GM23338 (cell line): Measurements from ENCODE around the gene PPP6R3. TPM values are rescaled to one million over a fixed set of nuclear protein-coding genes. Genes with fewer than 3 reads are reported as not detected.

Source experiments
- ATAC-seq: fragments of 200-7000 bp; cut with Tn5 transposase; 3 replicates; pipeline ENCODE4 v1.9.1; 2020
- DNase-seq: peaks from one replicate; pipeline ENCODE4 v3.0.0-alpha.2; 2015; ENCODE audit warnings: low spot score
- H2AFZ ChIP-seq: fragments of 200-600 bp; sonication (generic); 2 replicates; pipeline ENCODE4 v1.8.0; 2016; ENCODE audit warnings: antibody characterized with exemption, mild to moderate bottlenecking, moderate library complexity
- H3F3A ChIP-seq: fragments of 200-600 bp; sonication (generic); replicated peaks from 2 replicates; pipeline ENCODE4 v1.8.0; 2017; ENCODE audit warnings: antibody characterized with exemption, mixed run types, low read depth
- H3K27ac ChIP-seq: fragments of 200-600 bp; sonication (generic); 2 replicates; pipeline ENCODE4 v1.6.1; 2016; ENCODE audit warnings: low read depth
- H3K27me3 ChIP-seq: fragments of 200-600 bp; sonication (generic); 2 replicates; pipeline ENCODE4 v1.8.0; 2016; ENCODE audit warnings: mild to moderate bottlenecking, mixed run types, moderate library complexity; ENCODE audit not compliant: insufficient read depth
- H3K36me3 ChIP-seq: fragments of 200-600 bp; sonication (generic); 2 replicates; pipeline ENCODE4 v1.8.0; 2016; ENCODE audit warnings: mild to moderate bottlenecking; ENCODE audit not compliant: insufficient read depth
- H3K4me1 ChIP-seq: fragments of 200-600 bp; sonication (generic); 2 replicates; pipeline ENCODE4 v1.8.0; 2016; ENCODE audit warnings: mild to moderate bottlenecking, moderate library complexity; ENCODE audit not compliant: insufficient read depth
- H3K4me2 ChIP-seq: fragments of 200-600 bp; sonication (generic); 2 replicates; pipeline ENCODE4 v1.7.1; 2017; ENCODE audit warnings: mixed run types
- H3K4me3 ChIP-seq: fragments of 200-600 bp; sonication (generic); 2 replicates; pipeline ENCODE4 v1.6.1; 2016; ENCODE audit warnings: mixed run types
- H3K79me2 ChIP-seq: fragments of 200-600 bp; sonication (generic); replicated peaks from 2 replicates; pipeline ENCODE4 v1.8.0; 2017; ENCODE audit warnings: mild to moderate bottlenecking; ENCODE audit not compliant: insufficient read depth
- H3K9me2 ChIP-seq: fragments of 200-600 bp; sonication (generic); 2 replicates; pipeline ENCODE4 v1.8.0; 2017; ENCODE audit not compliant: insufficient read depth
- H4K20me1 ChIP-seq: fragments of 200-600 bp; sonication (generic); replicated peaks from 2 replicates; pipeline ENCODE4 v1.8.0; 2017; ENCODE audit warnings: mild to moderate bottlenecking; ENCODE audit not compliant: insufficient read depth
- H3K27ac Mint-ChIP-seq: 2 replicates; pipeline ENCODE4 v1.8.0; 2020; ENCODE audit warnings: inconsistent platforms, mild to moderate bottlenecking, moderate library complexity, mixed read lengths
- H3K27me3 Mint-ChIP-seq: 3 replicates; pipeline ENCODE4 v1.8.0; 2022; ENCODE audit warnings: low read depth, mild to moderate bottlenecking, moderate library complexity, mixed read lengths, inconsistent platforms; ENCODE audit not compliant: insufficient read depth, poor library complexity
- H3K36me3 Mint-ChIP-seq: 3 replicates; pipeline ENCODE4 v1.8.0; 2021; ENCODE audit warnings: low read depth, mild to moderate bottlenecking, inconsistent platforms, moderate library complexity, mixed read lengths
- H3K4me1 Mint-ChIP-seq: 3 replicates; pipeline ENCODE4 v1.8.0; 2020; ENCODE audit warnings: mild to moderate bottlenecking, inconsistent platforms, mixed read lengths
- H3K4me3 Mint-ChIP-seq: 3 replicates; pipeline ENCODE4 v1.8.0; 2021; ENCODE audit warnings: moderate library complexity, mild to moderate bottlenecking, inconsistent platforms, mixed read lengths
- H3K9me3 Mint-ChIP-seq: 3 replicates; pipeline ENCODE4 v1.8.0; 2020; ENCODE audit warnings: moderate library complexity, mild to moderate bottlenecking, inconsistent platforms, mixed read lengths
- JUNB ChIP-seq: IDR thresholded peaks from one replicate; pipeline ENCODE4 v1.6.1; 2016; ENCODE audit warnings: antibody characterized with exemption; ENCODE audit not compliant: unreplicated experiment
- NANOG ChIP-seq: IDR thresholded peaks from 2 replicates; pipeline ENCODE4 v1.6.1; 2016; ENCODE audit warnings: antibody characterized with exemption, borderline replicate concordance
- POLR2AphosphoS5 ChIP-seq: IDR thresholded peaks from 2 replicates; pipeline ENCODE4 v1.6.1; 2016; ENCODE audit warnings: antibody characterized with exemption, low read depth
- ZNF114 ChIP-seq: fragments of 250-450 bp; sonication (Bioruptor Pico); IDR thresholded peaks from 2 replicates; pipeline ENCODE4 v1.5.0; 2020; ENCODE audit warnings: mild to moderate bottlenecking, moderate library complexity
- ZNF331 ChIP-seq: fragments of 250-450 bp; sonication (Bioruptor Pico); IDR thresholded peaks from 2 replicates; pipeline ENCODE4 v1.5.0; 2020; ENCODE audit warnings: low read depth, mild to moderate bottlenecking, moderate library complexity
- polyA plus RNA-seq: library from polyadenylated mRNA; unstranded; fragments of >200 nt; fragmentation: Nextera tagmentation; extraction: Ambion mirVana; gene quantifications from 2 replicates; pipeline ENCODE4 v1.2.1, GENCODE V29; 2016
- total RNA-seq: library from RNA; depleted of rRNA; stranded (reverse); fragments of >200 nt; shearing (Covaris generic); gene quantifications from 2 replicates; pipeline ENCODE4 v1.2.3, GENCODE V29; 2014
- TF ChIP-seq, protein P1 (sequence below), 2 experiments: fragments of 200-600 bp in 1 of 2; sonication (generic) in 1 of 2; conservative IDR thresholded peaks; 2 replicates each; pipeline versions ENCODE4 v1.5.1 to v1.6.1; 2016 to 2017; ENCODE audit warnings: antibody characterized with exemption in 2 of 2, low read depth in 2 of 2, mild to moderate bottlenecking in 2 of 2, moderate library complexity in 1 of 2
- TF ChIP-seq, protein P2 (sequence below): IDR thresholded peaks from 2 replicates; pipeline ENCODE4 v1.6.1; 2016; ENCODE audit warnings: antibody characterized with exemption
- TF ChIP-seq, protein P3 (sequence below): fragments of 250-450 bp; sonication (Bioruptor Pico); IDR thresholded peaks from 2 replicates; pipeline ENCODE4 v1.5.0; 2020; ENCODE audit warnings: mild to moderate bottlenecking, moderate library complexity

PPP6R3 gene
- total and polyA plus RNA-seq, 2 experiments from 2014 or later = 170 to 268 TPM

DNA sequence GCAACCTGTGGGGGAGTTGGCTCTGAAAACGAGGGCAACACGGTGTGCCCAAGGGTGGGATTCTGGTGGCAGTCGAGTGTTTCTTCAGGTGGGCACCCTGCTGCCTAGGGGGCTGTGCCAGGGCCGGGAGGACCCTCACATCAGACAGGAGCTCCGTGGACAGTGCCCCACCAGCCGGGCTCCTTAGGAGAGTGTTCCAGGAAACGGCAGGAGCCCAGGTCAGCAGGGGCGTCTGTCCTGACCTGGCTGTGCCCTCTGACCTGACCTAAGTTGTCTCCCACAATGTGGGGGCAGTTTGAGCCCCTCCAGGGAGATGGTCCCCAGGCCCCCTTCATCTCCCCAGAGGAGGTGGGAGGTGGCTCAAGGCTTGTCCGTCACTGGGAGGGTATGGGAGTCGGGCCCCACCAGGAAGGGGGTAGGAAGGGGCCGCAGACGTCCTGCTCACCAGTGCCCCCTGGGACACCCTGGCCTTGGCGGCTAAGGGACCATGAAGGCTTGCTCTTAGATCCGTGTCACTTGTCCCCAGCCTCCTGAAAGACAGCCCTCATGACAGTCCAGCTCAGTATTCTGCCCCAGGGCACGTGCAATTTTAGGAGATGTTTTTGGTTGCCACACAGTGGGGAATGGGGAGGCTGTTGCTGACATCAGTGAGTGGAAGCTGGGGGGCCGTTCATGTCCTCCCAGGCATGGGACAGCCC lies 191.6 kb downstream of the PPP6R3 start:
- Histone ChIP-seq H2AFZ (no peak overlapping the region), H3K36me3 (no peaks in the 10 kb centered on the region), H3K4me1 (no peaks in the 10 kb centered on the region; the same call in 1 of the 2 replicates), H3K4me2 (no peak overlapping the region), H3F3A (no peaks in the 10 kb centered on the region), H4K20me1 (no peaks in the 10 kb centered on the region), H3K79me2 (no peaks in the 10 kb centered on the region), H3K27ac (no peak overlapping the region), H3K27me3 (no peaks in the 10 kb centered on the region), H3K4me3 (no peak overlapping the region), H3K9me2 (no peaks in the 10 kb centered on the region)
- TF ChIP-seq, protein P1, sequence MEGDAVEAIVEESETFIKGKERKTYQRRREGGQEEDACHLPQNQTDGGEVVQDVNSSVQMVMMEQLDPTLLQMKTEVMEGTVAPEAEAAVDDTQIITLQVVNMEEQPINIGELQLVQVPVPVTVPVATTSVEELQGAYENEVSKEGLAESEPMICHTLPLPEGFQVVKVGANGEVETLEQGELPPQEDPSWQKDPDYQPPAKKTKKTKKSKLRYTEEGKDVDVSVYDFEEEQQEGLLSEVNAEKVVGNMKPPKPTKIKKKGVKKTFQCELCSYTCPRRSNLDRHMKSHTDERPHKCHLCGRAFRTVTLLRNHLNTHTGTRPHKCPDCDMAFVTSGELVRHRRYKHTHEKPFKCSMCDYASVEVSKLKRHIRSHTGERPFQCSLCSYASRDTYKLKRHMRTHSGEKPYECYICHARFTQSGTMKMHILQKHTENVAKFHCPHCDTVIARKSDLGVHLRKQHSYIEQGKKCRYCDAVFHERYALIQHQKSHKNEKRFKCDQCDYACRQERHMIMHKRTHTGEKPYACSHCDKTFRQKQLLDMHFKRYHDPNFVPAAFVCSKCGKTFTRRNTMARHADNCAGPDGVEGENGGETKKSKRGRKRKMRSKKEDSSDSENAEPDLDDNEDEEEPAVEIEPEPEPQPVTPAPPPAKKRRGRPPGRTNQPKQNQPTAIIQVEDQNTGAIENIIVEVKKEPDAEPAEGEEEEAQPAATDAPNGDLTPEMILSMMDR (conservative IDR thresholded peaks at IDR 0.05; ENCODE audit: low read depth in 2 of 2) = peak; percentile 17 to 39; a peak in 2 of 4 replicates
- TF ChIP-seq, protein P2, sequence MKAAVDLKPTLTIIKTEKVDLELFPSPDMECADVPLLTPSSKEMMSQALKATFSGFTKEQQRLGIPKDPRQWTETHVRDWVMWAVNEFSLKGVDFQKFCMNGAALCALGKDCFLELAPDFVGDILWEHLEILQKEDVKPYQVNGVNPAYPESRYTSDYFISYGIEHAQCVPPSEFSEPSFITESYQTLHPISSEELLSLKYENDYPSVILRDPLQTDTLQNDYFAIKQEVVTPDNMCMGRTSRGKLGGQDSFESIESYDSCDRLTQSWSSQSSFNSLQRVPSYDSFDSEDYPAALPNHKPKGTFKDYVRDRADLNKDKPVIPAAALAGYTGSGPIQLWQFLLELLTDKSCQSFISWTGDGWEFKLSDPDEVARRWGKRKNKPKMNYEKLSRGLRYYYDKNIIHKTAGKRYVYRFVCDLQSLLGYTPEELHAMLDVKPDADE = no peak
- H3K9me3 Mint-ChIP-seq = peaks cover 26% of the 10 kb centered on the region
- H3K4me3 Mint-ChIP-seq = no peak overlapping the region
- DNase-seq (no peak), ATAC-seq (no peak)
- H3K27ac Mint-ChIP-seq = no peak overlapping the region
- H3K27me3 Mint-ChIP-seq = peaks cover 10% of the 10 kb centered on the region
- peaks cover 10% of the 10 kb centered on the region for H3K36me3 Mint-ChIP-seq
- H3K4me1 Mint-ChIP-seq = no peaks in the 10 kb centered on the region

DNA sequence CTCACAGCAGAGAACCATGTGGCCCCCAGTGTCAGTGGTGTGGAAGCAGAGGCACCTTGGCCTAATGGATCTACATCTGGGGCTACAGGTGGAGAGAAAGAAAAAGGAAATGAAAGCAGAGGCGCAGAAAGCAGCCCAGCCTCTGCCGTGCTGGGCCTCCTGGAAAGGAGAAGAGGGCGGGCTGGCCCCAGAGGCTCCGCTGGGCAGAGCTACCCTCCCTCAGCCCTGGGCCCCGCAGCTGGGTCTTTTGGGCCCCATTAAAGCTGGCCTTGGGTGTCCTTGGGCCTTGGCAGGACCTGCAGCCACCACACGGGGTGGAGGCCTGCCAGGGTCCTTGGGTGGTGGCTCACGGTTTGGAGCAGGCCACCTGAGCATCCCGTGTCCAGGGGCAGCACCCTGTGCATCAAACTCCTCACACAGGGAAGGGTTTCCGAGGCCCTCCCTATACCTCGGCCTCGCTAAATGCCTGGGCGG lies 192.2 kb downstream of the PPP6R3 start:
- Mint-ChIP-seq H3K27me3 (peaks cover 10% of the 10 kb centered on the region), H3K4me3 (no peak overlapping the region), H3K27ac (no peak overlapping the region), H3K9me3 (peaks cover 20% of the 10 kb centered on the region), H3K36me3 (peaks cover 6% of the 10 kb centered on the region; the same call in 1 of the 3 replicates), H3K4me1 (no peaks in the 10 kb centered on the region)
- Histone ChIP-seq H2AFZ (no peak overlapping the region), H3K27ac (no peak overlapping the region), H3K36me3 (no peaks in the 10 kb centered on the region), H3K79me2 (no peaks in the 10 kb centered on the region), H4K20me1 (no peaks in the 10 kb centered on the region), H3K4me1 (no peaks in the 10 kb centered on the region; the same call in 1 of the 2 replicates), H3K4me2 (no peak overlapping the region), H3F3A (no peaks in the 10 kb centered on the region), H3K4me3 (no peak overlapping the region), H3K27me3 (no peaks in the 10 kb centered on the region), H3K9me2 (no peaks in the 10 kb centered on the region)
- DNase-seq = no peak
- no peak for ATAC-seq
- TF ChIP-seq, protein P3, sequence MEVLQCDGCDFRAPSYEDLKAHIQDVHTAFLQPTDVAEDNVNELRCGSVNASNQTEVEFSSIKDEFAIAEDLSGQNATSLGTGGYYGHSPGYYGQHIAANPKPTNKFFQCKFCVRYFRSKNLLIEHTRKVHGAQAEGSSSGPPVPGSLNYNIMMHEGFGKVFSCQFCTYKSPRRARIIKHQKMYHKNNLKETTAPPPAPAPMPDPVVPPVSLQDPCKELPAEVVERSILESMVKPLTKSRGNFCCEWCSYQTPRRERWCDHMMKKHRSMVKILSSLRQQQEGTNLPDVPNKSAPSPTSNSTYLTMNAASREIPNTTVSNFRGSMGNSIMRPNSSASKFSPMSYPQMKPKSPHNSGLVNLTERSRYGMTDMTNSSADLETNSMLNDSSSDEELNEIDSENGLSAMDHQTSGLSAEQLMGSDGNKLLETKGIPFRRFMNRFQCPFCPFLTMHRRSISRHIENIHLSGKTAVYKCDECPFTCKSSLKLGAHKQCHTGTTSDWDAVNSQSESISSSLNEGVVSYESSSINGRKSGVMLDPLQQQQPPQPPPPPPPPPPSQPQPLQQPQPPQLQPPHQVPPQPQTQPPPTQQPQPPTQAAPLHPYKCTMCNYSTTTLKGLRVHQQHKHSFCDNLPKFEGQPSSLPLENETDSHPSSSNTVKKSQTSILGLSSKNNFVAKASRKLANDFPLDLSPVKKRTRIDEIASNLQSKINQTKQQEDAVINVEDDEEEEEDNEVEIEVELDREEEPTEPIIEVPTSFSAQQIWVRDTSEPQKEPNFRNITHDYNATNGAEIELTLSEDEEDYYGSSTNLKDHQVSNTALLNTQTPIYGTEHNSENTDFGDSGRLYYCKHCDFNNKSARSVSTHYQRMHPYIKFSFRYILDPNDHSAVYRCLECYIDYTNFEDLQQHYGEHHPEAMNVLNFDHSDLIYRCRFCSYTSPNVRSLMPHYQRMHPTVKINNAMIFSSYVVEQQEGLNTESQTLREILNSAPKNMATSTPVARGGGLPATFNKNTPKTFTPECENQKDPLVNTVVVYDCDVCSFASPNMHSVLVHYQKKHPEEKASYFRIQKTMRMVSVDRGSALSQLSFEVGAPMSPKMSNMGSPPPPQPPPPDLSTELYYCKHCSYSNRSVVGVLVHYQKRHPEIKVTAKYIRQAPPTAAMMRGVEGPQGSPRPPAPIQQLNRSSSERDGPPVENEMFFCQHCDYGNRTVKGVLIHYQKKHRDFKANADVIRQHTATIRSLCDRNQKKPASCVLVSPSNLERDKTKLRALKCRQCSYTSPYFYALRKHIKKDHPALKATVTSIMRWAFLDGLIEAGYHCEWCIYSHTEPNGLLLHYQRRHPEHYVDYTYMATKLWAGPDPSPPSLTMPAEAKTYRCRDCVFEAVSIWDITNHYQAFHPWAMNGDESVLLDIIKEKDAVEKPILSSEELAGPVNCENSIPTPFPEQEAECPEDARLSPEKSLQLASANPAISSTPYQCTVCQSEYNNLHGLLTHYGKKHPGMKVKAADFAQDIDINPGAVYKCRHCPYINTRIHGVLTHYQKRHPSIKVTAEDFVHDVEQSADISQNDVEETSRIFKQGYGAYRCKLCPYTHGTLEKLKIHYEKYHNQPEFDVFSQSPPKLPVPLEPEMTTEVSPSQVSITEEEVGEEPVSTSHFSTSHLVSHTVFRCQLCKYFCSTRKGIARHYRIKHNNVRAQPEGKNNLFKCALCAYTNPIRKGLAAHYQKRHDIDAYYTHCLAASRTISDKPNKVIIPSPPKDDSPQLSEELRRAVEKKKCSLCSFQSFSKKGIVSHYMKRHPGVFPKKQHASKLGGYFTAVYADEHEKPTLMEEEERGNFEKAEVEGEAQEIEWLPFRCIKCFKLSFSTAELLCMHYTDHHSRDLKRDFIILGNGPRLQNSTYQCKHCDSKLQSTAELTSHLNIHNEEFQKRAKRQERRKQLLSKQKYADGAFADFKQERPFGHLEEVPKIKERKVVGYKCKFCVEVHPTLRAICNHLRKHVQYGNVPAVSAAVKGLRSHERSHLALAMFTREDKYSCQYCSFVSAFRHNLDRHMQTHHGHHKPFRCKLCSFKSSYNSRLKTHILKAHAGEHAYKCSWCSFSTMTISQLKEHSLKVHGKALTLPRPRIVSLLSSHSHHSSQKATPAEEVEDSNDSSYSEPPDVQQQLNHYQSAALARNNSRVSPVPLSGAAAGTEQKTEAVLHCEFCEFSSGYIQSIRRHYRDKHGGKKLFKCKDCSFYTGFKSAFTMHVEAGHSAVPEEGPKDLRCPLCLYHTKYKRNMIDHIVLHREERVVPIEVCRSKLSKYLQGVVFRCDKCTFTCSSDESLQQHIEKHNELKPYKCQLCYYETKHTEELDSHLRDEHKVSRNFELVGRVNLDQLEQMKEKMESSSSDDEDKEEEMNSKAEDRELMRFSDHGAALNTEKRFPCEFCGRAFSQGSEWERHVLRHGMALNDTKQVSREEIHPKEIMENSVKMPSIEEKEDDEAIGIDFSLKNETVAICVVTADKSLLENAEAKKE = no peak
- TF ChIP-seq JUNB (no peak), ZNF114 (CRISPR knock-in tag) (no peak), POLR2AphosphoS5 (no peak), ZNF331 (CRISPR knock-in tag) (no peak), NANOG (no peak)
- TF ChIP-seq, protein P2 = no peak
